ENCODE data around the gene PSMC5. TPM values are rescaled to one million over a fixed set of nuclear protein-coding genes. Genes with fewer than 3 reads are reported as not detected.

PSMC5 gene
- 50.8 TPM for total RNA-seq

DNA sequence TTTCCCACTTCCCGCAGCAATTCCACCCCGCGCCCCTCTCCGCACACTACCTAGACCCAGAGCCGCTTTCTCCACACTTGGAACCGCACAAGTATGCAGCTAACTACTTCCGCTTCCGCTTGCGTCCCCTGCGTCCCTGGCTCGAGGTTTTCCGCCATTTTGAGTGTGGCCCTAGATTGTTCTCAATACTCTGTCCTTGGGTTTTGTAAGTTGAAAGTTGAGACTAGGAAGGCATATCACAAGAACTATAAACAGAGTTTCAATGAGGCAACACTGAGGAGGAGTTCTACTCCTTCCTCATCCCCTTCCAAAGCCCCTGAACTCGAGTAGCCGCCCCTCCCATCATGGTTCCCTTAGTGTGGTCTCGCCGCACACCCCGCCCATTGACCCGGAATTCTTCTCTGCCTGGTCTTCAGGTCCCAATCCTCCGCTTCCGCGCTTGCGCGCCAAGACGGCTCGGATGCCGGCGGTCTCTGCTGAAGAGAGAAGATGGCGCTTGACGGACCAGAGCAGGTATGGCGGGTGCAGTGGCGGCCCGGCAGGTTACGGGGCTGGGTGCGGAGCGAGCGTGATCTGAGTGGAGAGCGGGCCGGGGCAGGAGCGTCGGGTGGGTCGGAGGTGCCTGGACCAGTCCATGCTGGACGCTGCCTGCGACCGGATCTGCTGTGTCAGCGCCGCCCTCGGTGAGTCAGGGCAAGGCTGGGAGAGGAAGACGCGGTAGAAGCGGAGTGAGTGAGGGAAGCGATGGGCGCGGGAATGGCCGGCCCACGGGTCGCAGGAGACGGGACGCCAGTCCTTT, at the start of gene PSMC5, which contains the start of gene FTSJ3:
TSS of gene PSMC5 (plus strand) at position 430 of the 799 bp plus-strand sequence. CDS start at position 490, 60 bp downstream.
TSS of gene FTSJ3 (minus strand) at position 662 of the 799 bp plus-strand sequence. CDS start 761 bp downstream, outside the sequence.

DNA sequence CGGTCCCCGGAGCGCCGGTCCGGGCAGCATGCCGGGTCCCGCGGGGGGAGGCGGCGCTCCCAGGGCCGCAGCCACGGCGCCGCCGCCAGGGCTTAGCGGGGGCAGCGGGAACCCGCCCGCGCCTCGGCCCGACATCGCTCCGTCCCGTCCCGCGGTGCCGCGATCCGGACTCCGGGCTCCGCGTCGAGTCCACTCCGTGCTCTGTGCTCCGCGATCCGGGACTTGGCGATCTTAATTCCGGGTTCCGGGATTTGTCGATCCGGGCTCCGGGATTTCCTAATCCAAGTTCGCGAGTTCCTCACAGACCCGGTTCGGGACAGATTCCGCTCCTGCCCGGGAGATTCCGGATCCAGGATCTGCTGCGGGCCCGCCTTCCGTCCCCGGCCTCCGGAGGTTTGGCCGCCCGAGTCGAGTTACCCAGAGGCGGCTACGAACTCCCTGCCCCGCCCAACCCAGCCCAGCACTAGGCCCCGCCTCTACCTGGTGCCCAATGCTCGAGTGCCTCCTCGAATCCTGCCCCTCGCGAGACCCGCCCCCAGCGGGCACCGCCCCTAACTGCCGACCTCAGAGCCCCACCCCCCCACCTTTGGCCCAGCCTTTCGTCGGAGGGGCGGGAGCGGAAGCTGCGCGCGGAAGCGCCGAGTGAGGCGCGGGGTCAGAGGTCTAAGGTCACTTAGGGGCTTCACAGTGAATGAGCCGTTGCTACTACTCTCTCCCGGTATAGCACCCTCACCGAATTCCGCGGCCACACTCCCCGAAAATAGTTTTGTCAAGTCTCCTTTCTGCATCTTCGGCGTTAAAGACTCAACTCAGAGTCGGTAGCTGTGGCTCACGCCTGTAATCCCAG, 15.5 kb downstream of the PSMC5 start, which contains the start of gene SMARCD2:
TSS of gene SMARCD2 (minus strand) at position 146 of the 847 bp plus-strand sequence. CDS start at position 135, 11 bp downstream.

DNA sequence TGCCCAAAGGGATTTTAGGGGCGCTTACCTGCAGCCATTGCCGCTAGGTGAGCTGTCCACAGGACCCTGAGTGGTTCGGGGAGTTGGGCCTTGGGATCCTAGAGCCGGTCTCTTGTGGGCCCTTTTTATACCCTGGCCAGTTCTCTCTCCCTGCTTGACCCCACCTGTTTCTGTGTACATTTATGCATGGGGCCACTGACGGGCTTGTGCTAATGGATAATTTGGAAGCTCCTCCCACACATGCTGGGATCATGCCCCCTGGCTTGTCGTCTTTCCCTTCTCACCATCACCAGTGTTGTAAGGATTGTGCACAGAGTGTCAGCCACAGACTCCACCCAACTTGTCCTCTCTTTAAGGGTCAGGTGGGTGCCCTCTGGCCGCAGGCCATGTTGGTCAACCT, 46.3 kb downstream of the PSMC5 start, which contains the start of gene CSH2:
TSS of gene CSH2 (minus strand) at position 101 of the 400 bp plus-strand sequence. CDS start at position 38, 63 bp downstream.

Other genes starting within 250 kb of the PSMC5 start
- gene TACO1, start 226.5 kb upstream of the PSMC5 start, total RNA-seq = 17.5 TPM
- 42.7 TPM for gene MAP3K3, start 205.0 kb upstream of the PSMC5 start, total RNA-seq
- 28.1 TPM for gene LIMD2, start 127.3 kb upstream of the PSMC5 start, total RNA-seq
- gene STRADA, start 85.6 kb upstream of the PSMC5 start, total RNA-seq = 26.3 TPM
- gene CCDC47, start 53.8 kb upstream of the PSMC5 start, total RNA-seq = 44.5 TPM
- gene DDX42, start 53.3 kb upstream of the PSMC5 start, total RNA-seq = 110 TPM
- gene FTSJ3, start 232 bp downstream of the PSMC5 start, total RNA-seq = 48.4 TPM
- 65.7 TPM for gene SMARCD2, start 15.3 kb downstream of the PSMC5 start, total RNA-seq
- not detected for gene CSH2, start 46.2 kb downstream of the PSMC5 start, total RNA-seq
- not detected for gene GH2, start 54.5 kb downstream of the PSMC5 start, total RNA-seq
- not detected for gene CSH1, start 69.1 kb downstream of the PSMC5 start, total RNA-seq
- not detected for gene CSHL1, start 83.8 kb downstream of the PSMC5 start, total RNA-seq
- gene GH1, start 91.4 kb downstream of the PSMC5 start, total RNA-seq = not detected
- 6.8 TPM for gene CD79B, start 104.9 kb downstream of the PSMC5 start, total RNA-seq
- 17.4 TPM for gene SCN4A, start 145.5 kb downstream of the PSMC5 start, total RNA-seq
- 0.99 TPM for gene PRR29, start 170.9 kb downstream of the PSMC5 start, total RNA-seq
- 49.9 TPM for gene ICAM2, start 193.2 kb downstream of the PSMC5 start, total RNA-seq

Data from metanephros (tissue), 1 donor.